ENCODE measurements around the gene PPP4R3B.
"Not testable (repeated sequence)": the region's sequence is repeated elsewhere in the genome, so short reads cannot be mapped to it uniquely, and the experiment has no call there.

PPP4R3B gene

DNA sequence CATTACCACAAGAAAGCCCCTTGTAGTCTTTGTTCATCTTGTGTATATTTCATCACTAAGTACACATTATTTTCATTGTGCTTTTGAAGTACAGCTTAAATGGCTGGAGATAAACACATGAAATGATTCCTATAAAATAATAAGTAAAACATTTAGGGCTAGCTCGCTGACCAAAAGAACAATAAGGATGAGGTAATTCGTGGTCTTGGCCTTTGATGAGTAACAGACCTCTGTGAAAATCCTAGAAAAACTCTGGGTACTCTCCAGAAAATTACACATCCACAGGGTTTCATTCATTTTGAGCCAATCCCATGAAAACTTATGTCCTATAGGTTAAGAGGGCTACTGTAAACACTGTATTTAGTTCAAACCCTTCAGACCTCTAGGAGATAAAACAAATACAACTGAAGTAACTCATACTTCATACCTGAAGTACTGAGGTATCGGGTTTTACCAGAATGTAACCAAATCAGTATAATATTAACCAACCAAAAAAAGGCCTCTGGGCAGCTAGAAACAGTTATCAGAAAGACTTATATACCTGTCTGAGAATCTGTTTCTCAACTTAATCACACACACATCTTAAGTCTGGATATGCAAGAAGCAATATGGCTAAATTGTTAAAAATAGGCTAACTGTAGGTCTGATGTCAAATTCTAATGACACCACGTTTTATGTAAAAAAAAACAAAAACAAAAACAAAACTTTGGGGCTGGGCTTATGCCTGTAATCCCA, 66.9 kb downstream of the PPP4R3B start:
- no peak for DNase-seq (ENCODE audit: low read depth)
- TF ChIP-seq POLR2A (IDR thresholded peaks at IDR 0.05; ENCODE audit: extremely low read depth, insufficient read length) (no peak), MYC (IDR thresholded peaks at IDR 0.05; ENCODE audit: low read depth, low read length) (no peak)
- TF ChIP-seq, protein P1, sequence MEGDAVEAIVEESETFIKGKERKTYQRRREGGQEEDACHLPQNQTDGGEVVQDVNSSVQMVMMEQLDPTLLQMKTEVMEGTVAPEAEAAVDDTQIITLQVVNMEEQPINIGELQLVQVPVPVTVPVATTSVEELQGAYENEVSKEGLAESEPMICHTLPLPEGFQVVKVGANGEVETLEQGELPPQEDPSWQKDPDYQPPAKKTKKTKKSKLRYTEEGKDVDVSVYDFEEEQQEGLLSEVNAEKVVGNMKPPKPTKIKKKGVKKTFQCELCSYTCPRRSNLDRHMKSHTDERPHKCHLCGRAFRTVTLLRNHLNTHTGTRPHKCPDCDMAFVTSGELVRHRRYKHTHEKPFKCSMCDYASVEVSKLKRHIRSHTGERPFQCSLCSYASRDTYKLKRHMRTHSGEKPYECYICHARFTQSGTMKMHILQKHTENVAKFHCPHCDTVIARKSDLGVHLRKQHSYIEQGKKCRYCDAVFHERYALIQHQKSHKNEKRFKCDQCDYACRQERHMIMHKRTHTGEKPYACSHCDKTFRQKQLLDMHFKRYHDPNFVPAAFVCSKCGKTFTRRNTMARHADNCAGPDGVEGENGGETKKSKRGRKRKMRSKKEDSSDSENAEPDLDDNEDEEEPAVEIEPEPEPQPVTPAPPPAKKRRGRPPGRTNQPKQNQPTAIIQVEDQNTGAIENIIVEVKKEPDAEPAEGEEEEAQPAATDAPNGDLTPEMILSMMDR (IDR thresholded peaks at IDR 0.05; ENCODE audit: low read depth, low read length) = no peak
- TF ChIP-seq, protein P2, sequence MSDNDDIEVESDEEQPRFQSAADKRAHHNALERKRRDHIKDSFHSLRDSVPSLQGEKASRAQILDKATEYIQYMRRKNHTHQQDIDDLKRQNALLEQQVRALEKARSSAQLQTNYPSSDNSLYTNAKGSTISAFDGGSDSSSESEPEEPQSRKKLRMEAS (IDR thresholded peaks at IDR 0.05; ENCODE audit: low read depth, low read length) = no peak

DNA sequence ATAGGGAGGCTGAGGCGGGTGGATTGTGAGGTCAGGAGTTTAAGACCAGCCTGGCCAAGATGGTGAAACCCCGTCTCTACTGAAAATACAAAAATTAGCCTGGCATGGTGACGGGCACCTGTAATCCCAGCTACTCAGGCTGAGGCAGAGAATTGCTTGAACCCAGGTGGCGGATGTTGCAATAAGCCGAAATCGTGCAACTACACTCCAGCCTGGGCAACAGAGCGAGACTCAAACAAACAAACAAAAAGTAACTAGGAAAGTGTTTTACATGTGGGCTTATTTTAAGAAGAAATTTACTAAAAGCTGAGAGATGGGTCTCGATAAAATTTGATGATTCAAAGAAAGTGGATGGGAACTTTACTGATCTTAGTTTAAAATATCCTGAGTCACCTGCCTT, 69.7 kb downstream of the PPP4R3B start:
- not testable (repeated sequence) for DNase-seq (ENCODE audit: low read depth); H3K4me3 ChIP-seq (ENCODE audit: low read depth, low read length)

More for the DNA sequence above, 66.9 kb downstream of the PPP4R3B start:
- H3K4me3 ChIP-seq (ENCODE audit: low read depth, low read length) = no peak overlapping the region

GRCh38 chr2:55547001-55547400, 70.4 kb downstream of the PPP4R3B start:
- no peak for DNase-seq (ENCODE audit: low read depth)
- TF ChIP-seq, protein P1 (IDR thresholded peaks at IDR 0.05; ENCODE audit: low read depth, low read length) = no peak

DNA sequence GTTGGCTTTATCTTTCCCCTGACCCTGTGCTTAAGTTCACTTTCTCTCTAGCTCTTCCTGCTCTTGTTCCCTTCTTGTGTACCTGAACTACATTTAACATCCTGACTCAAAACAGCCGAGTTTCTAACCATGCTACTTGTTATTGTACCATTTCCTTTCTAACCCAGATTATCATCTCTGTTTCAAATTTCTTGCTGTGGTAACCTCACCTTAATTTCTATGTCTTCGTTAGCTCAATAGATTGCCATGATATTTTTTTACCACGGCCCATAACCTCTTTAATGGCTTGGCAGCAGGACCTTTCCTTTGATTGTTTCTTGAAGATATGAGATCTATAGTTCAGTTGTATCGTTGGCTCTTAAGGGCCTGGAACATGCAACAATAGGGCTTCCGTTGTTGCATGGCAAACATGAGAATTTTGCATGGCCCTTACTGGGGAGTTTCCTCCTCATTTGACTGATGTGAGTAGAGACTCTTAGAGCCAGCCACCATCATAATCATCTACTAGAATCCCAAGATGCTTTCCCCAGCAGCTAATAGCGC, 86.8 kb downstream of the PPP4R3B start:
- TF ChIP-seq MYC (IDR thresholded peaks at IDR 0.05; ENCODE audit: low read depth, low read length) (no peak), POLR2A (IDR thresholded peaks at IDR 0.05; ENCODE audit: extremely low read depth, insufficient read length) (no peak)
- TF ChIP-seq, protein P1 (IDR thresholded peaks at IDR 0.05; ENCODE audit: low read depth, low read length) = no peak
- TF ChIP-seq, protein P2 (IDR thresholded peaks at IDR 0.05; ENCODE audit: low read depth, low read length) = no peak
- DNase-seq (ENCODE audit: low read depth) = no peak

More at GRCh38 chr2:55547001-55547400, 70.4 kb downstream of the PPP4R3B start:
- no peak overlapping the region for H3K4me3 ChIP-seq (ENCODE audit: low read depth, low read length)

DNA sequence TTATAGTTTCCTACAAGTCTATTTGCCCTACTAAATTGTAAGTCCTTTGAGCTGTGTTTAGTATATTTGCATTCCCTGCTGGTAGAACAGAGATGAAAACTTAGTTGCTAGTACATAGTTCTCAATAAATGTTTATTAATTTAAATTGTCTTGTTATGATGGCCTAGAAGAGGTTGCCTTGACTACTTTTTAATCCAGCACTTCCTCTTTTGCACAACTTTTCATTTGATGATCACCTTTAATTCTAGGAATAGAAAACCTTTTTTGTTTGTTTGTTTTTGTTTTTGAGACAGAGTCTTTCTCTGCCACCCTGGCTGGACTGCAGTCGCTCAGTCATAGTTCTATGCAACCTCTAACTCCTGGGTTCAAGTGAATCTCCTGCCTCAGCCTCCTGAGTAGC, 91.2 kb downstream of the PPP4R3B start:
- TF ChIP-seq, protein P1 (IDR thresholded peaks at IDR 0.05; ENCODE audit: low read depth, low read length) = no peak
- TF ChIP-seq, protein P2 (IDR thresholded peaks at IDR 0.05; ENCODE audit: low read depth, low read length) = no peak
- TF ChIP-seq POLR2A (IDR thresholded peaks at IDR 0.05; ENCODE audit: extremely low read depth, insufficient read length) = no peak
- TF ChIP-seq MYC (IDR thresholded peaks at IDR 0.05; ENCODE audit: low read depth, low read length) = no peak
- DNase-seq (ENCODE audit: low read depth) = no peak
- H3K4me3 ChIP-seq (ENCODE audit: low read depth, low read length) = no peak overlapping the region

More for the DNA sequence above, 86.8 kb downstream of the PPP4R3B start:
- H3K4me3 ChIP-seq (ENCODE audit: low read depth, low read length) = no peak overlapping the region

DNA sequence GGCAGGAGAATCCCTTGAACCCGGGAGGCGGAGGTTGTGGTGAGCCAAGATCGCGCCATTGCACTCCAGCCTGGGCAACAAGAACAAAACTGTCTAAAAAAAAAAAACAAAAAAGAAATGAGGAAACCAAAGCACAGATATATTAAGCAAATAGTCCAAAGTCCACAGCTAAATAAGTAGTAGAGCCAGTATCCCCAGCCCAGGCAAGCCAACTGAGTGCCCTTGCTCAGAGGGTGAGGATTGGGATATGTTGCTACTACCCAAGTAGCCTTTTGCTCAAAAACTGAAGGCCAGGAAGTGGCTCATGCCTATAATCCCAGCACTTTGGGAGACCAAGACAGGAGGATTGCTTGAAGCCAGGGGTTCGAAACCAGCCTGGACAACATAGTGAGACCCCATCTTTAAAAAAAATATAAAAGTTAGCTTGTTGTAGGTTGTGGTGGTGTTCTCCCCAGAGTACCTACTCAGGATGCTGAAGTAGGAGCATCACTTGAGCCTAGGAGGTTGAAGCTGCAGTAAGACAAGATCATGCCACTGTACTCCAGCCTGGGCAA, 92.5 kb downstream of the PPP4R3B start:
- no peak for DNase-seq (ENCODE audit: low read depth)
- H3K4me3 ChIP-seq (ENCODE audit: low read depth, low read length) = no peak overlapping the region
- TF ChIP-seq POLR2A (IDR thresholded peaks at IDR 0.05; ENCODE audit: extremely low read depth, insufficient read length) (no peak), MYC (IDR thresholded peaks at IDR 0.05; ENCODE audit: low read depth, low read length) (no peak)
- TF ChIP-seq, protein P2 (IDR thresholded peaks at IDR 0.05; ENCODE audit: low read depth, low read length) = no peak
- TF ChIP-seq, protein P1 (IDR thresholded peaks at IDR 0.05; ENCODE audit: low read depth, low read length) = no peak

Data from NB4 (cell line).